ENCODE measurements around the gene SLC22A7.

- no peak for TF ChIP-seq CTCF (IDR thresholded peaks at IDR 0.05)
- TF ChIP-seq EZH2 (IDR thresholded peaks at IDR 0.05) = no peak
Measured at GRCh38 chr6:43303751-43304331, 5.8 kb downstream of the SLC22A7 start.

Measured in neural progenitor cell (in vitro differentiated cells).